ENCODE measurements around the gene NQO2. TPM values are rescaled to one million over a fixed set of nuclear protein-coding genes. Genes with fewer than 3 reads are reported as not detected.

NQO2 gene
- 30.1 TPM for total RNA-seq

GRCh38 chr6:2999618-3000557 is at the start of gene NQO2:
Gene NQO2, plus strand, starts transcription at chr6:2999894. Its CDS starts 6,659 bp downstream, at chr6:3006553.
- ATAC-seq (peak; percentile 93), DNase-seq (ENCODE audit: low spot score) (peak; percentile 97)
- intact Hi-C loops (cut with DNase I), result no loop called here

- intact Hi-C loops (cut with DNase I), result no loop called here
- ATAC-seq (no peak), DNase-seq (ENCODE audit: low spot score) (no peak)
Measured at GRCh38 chr6:2950713-2951112, 49.0 kb upstream of the NQO2 start.

GRCh38 chr6:2951728-2952127 is 48.0 kb upstream of the NQO2 start:
- DNase-seq (ENCODE audit: low spot score), result no peak
- peak; percentile 51 for ATAC-seq
- intact Hi-C loops (cut with DNase I), result no loop called here

- ATAC-seq (peak; percentile 85), DNase-seq (ENCODE audit: low spot score) (peak; percentile 83)
- intact Hi-C loops (cut with DNase I), result no loop called here
Measured at GRCh38 chr6:2952557-2953095, 47.1 kb upstream of the NQO2 start.

- DNase-seq (ENCODE audit: low spot score) (no peak), ATAC-seq (no peak)
- intact Hi-C loops (cut with DNase I), result no loop called here
Measured at GRCh38 chr6:2953098-2953497, 46.6 kb upstream of the NQO2 start.

- DNase-seq (ENCODE audit: low spot score) (no peak), ATAC-seq (no peak)
- intact Hi-C loops (cut with DNase I), result no loop called here
Measured at GRCh38 chr6:2956930-2957685, 42.6 kb upstream of the NQO2 start.

GRCh38 chr6:2957696-2958330 is 41.9 kb upstream of the NQO2 start:
- ATAC-seq, result no peak

GRCh38 chr6:2958331-2958711 is 41.4 kb upstream of the NQO2 start:
- peak; percentile 33 for ATAC-seq
- intact Hi-C loops (cut with DNase I), result no loop called here
- DNase-seq (ENCODE audit: low spot score), result no peak

More at GRCh38 chr6:2957696-2958330, 41.9 kb upstream of the NQO2 start:
- DNase-seq (ENCODE audit: low spot score), result no peak
- intact Hi-C loops (cut with DNase I), result no loop called here

GRCh38 chr6:2958776-2959175 is 40.9 kb upstream of the NQO2 start:
- intact Hi-C loops (cut with DNase I), result no loop called here
- DNase-seq (ENCODE audit: low spot score), result no peak
- ATAC-seq, result no peak

- intact Hi-C loops (cut with DNase I), result no loop called here
- DNase-seq (ENCODE audit: low spot score) (no peak), ATAC-seq (peak; percentile 23)
Measured at GRCh38 chr6:2959909-2960719, 39.6 kb upstream of the NQO2 start.

GRCh38 chr6:2960935-2961334 is 38.8 kb upstream of the NQO2 start:
- no peak for ATAC-seq
- DNase-seq (ENCODE audit: low spot score), result no peak
- intact Hi-C loops (cut with DNase I), result no loop called here

- ATAC-seq, result no peak
- DNase-seq (ENCODE audit: low spot score), result no peak
- intact Hi-C loops (cut with DNase I), result no loop called here
Measured at GRCh38 chr6:2961506-2961905, 38.2 kb upstream of the NQO2 start.

GRCh38 chr6:2962004-2962403 is 37.7 kb upstream of the NQO2 start:
- ATAC-seq (peak; percentile 18), DNase-seq (ENCODE audit: low spot score) (no peak)
- intact Hi-C loops (cut with DNase I), result no loop called here

GRCh38 chr6:2962636-2963035 is 37.1 kb upstream of the NQO2 start:
- ATAC-seq, result no peak
- intact Hi-C loops (cut with DNase I), result no loop called here

GRCh38 chr6:2963756-2964155 is 35.9 kb upstream of the NQO2 start:
- ATAC-seq (no peak), DNase-seq (ENCODE audit: low spot score) (no peak)
- intact Hi-C loops (cut with DNase I), result no loop called here

More at GRCh38 chr6:2962636-2963035, 37.1 kb upstream of the NQO2 start:
- DNase-seq (ENCODE audit: low spot score), result no peak

- intact Hi-C loops (cut with DNase I), result no loop called here
- no peak for ATAC-seq
- no peak for DNase-seq (ENCODE audit: low spot score)
Measured at GRCh38 chr6:2964793-2965505, 34.7 kb upstream of the NQO2 start.

GRCh38 chr6:2966347-2966746 is 33.3 kb upstream of the NQO2 start:
- ATAC-seq (no peak), DNase-seq (ENCODE audit: low spot score) (no peak)
- intact Hi-C loops (cut with DNase I), result no loop called here

- ATAC-seq, result no peak
- DNase-seq (ENCODE audit: low spot score), result no peak
- intact Hi-C loops (cut with DNase I), result no loop called here
Measured at GRCh38 chr6:2967936-2968335, 31.8 kb upstream of the NQO2 start.

Data from sciatic nerve (tissue), 2 donors.